HG03565 (cell line): ENCODE results near the gene SYNGR2.

Source experiments
- ATAC-seq: cut with Tn5 transposase; IDR thresholded peaks from one replicate; pipeline ENCODE4 v1.9.1; 2021; ENCODE audit warnings: mild to moderate bottlenecking, moderate library complexity; ENCODE audit not compliant: unreplicated experiment

Gene SYNGR2

GRCh38 chr17:78168242-78168902 is at the start of gene SYNGR2:
TSS of gene SYNGR2 (plus strand) at chr17:78168581. CDS start at chr17:78168617, 36 bp downstream.
- peak; percentile 37 for ATAC-seq

GRCh38 chr17:78118801-78119241 is 49.6 kb upstream of the SYNGR2 start:
- no peak for ATAC-seq

GRCh38 chr17:78120537-78120936 is 47.8 kb upstream of the SYNGR2 start:
- ATAC-seq, result no peak

GRCh38 chr17:78120971-78121800 is 47.2 kb upstream of the SYNGR2 start:
- ATAC-seq, result no peak

- no peak for ATAC-seq
These were observed 46.6 kb upstream of the SYNGR2 start for GRCh38 chr17:78121801-78122215.

- no peak for ATAC-seq
These were observed 46.0 kb upstream of the SYNGR2 start for GRCh38 chr17:78122216-78122930.

GRCh38 chr17:78122931-78123249 is 45.5 kb upstream of the SYNGR2 start:
- no peak for ATAC-seq

GRCh38 chr17:78123258-78123929 is 45.0 kb upstream of the SYNGR2 start:
- no peak for ATAC-seq

- ATAC-seq, result no peak
These were observed 44.1 kb upstream of the SYNGR2 start for GRCh38 chr17:78124081-78124835.

GRCh38 chr17:78124836-78125137 is 43.6 kb upstream of the SYNGR2 start:
- ATAC-seq, result no peak

- no peak for ATAC-seq
These were observed 43.1 kb upstream of the SYNGR2 start for GRCh38 chr17:78125138-78125913.

GRCh38 chr17:78125976-78126894 is 42.1 kb upstream of the SYNGR2 start:
- ATAC-seq, result no peak

GRCh38 chr17:78126895-78127238 is 41.5 kb upstream of the SYNGR2 start:
- ATAC-seq, result no peak

- no peak for ATAC-seq
These were observed 41.0 kb upstream of the SYNGR2 start for GRCh38 chr17:78127239-78127887.

GRCh38 chr17:78127888-78128550 is 40.4 kb upstream of the SYNGR2 start:
- ATAC-seq, result no peak

GRCh38 chr17:78128551-78129350 is 39.6 kb upstream of the SYNGR2 start, which contains the start of gene TMC6:
TSS of gene TMC6 (minus strand) at chr17:78128755. CDS start at chr17:78126832, 1,923 bp downstream.
- no peak for ATAC-seq
